DMS 273 (cell line): Measurements from ENCODE around the gene ODC1.

Experiments
- DNase-seq: peaks from one replicate; lab custom pipeline; 2025; ENCODE audit not compliant: unreplicated experiment; lab: John Stamatoyannopoulos, UW

The ODC1 gene

GRCh38 chr2:10419553-10420257 lies 28.4 kb downstream of the ODC1 start:
- no peak for DNase-seq

GRCh38 chr2:10417551-10418335 lies 30.4 kb downstream of the ODC1 start:
- DNase-seq = no peak

- DNase-seq = no peak
These were observed 32.5 kb downstream of the ODC1 start for GRCh38 chr2:10415640-10416039.

GRCh38 chr2:10415048-10415447 lies 33.1 kb downstream of the ODC1 start:
- DNase-seq = no peak

- DNase-seq = peak; percentile 84
These were observed 33.5 kb downstream of the ODC1 start for GRCh38 chr2:10414591-10414990.

- DNase-seq = no peak
These were observed 34.1 kb downstream of the ODC1 start for GRCh38 chr2:10413991-10414451.

GRCh38 chr2:10413503-10413902 lies 34.6 kb downstream of the ODC1 start:
- DNase-seq = no peak

- peak; percentile 55 for DNase-seq
These were observed 35.7 kb downstream of the ODC1 start for GRCh38 chr2:10412380-10412779.

GRCh38 chr2:10411557-10411956 lies 36.6 kb downstream of the ODC1 start:
- no peak for DNase-seq

- DNase-seq = no peak
These were observed 37.2 kb downstream of the ODC1 start for GRCh38 chr2:10410823-10411437.

GRCh38 chr2:10410001-10410822 lies 37.9 kb downstream of the ODC1 start:
- no peak for DNase-seq

GRCh38 chr2:10408649-10409579 lies 39.2 kb downstream of the ODC1 start:
- peak; percentile 90 for DNase-seq

GRCh38 chr2:10407841-10408648 lies 40.1 kb downstream of the ODC1 start:
- DNase-seq = peak; percentile 48

- no peak for DNase-seq
These were observed 40.7 kb downstream of the ODC1 start for GRCh38 chr2:10407432-10407831.

GRCh38 chr2:10406491-10407188 lies 41.5 kb downstream of the ODC1 start:
- no peak for DNase-seq

- no peak for DNase-seq
These were observed 42.1 kb downstream of the ODC1 start for GRCh38 chr2:10406016-10406415.

GRCh38 chr2:10405448-10405847 lies 42.7 kb downstream of the ODC1 start:
- peak; percentile 78 for DNase-seq

GRCh38 chr2:10404324-10405143 lies 43.6 kb downstream of the ODC1 start:
- DNase-seq = peak; percentile 70
